Upper lobe of left lung (tissue), 4 donors: ENCODE results near the gene CCN6.

Experiments used
- CTCF ChIP-seq, 6 experiments: fragments of 450-650 bp in 4 of 6; fragments of 200-600 bp in 2 of 6; sonication (generic) in 2 of 6; IDR thresholded peaks; one replicate each; pipeline ENCODE4 v1.5.1; 2016 to 2019; ENCODE audit warnings: antibody characterized with exemption in 6 of 6
- POLR2A ChIP-seq, 4 donors: fragments of 450-650 bp; IDR thresholded peaks; one replicate each; pipeline ENCODE4 v1.5.1; 2016 to 2017; ENCODE audit warnings: antibody characterized with exemption in 4 of 4, mild to moderate bottlenecking in 2 of 4

DNA sequence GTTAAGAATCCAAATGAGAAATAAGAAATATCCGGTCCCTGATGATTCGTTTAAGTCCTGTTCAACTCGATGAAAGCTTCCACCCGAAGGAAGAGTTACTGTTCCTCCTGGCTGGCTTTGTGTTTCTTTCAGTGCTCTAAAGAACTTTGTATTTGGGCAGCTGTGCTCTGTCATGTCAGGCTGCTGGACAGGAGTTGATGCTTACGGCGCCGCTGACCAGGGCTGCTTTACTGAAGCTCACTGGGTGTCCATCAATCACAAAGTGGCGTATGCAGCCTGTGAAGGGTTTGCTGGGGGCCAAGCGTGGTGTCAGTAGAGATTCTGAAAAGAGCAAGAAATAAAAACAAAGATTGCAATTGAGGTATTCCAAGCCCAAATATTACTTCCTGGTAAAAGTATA lies 55.4 kb downstream of the CCN6 start:
- TF ChIP-seq CTCF (IDR thresholded peaks at IDR 0.05) (no peak), POLR2A (IDR thresholded peaks at IDR 0.05) (no peak)
